Astrocyte of the cerebellum (primary cell): ENCODE data around the gene TSPAN7.

Experiments
- DNase-seq: peaks from one replicate; pipeline ENCODE4 v3.0.0-alpha.2; 2011; ENCODE audit warnings: low read depth
- H3K4me3 ChIP-seq: 2 replicates; pipeline ENCODE4 v1.5.1; 2011; ENCODE audit warnings: mild to moderate bottlenecking, low read depth, low read length, moderate library complexity
- in situ Hi-C: cut with HindIII; loops from 2 replicates; pipeline ENCODE4 v1.10.0; 2017; ENCODE audit warnings: low sequenced_read_pairs
- TF ChIP-seq, protein P1 (sequence below): IDR thresholded peaks from 2 replicates; pipeline ENCODE4 v1.5.1; 2012; ENCODE audit warnings: low read length, low read depth, moderate library complexity, mild to moderate bottlenecking; ENCODE audit errors: missing control alignments

Gene TSPAN7

DNA sequence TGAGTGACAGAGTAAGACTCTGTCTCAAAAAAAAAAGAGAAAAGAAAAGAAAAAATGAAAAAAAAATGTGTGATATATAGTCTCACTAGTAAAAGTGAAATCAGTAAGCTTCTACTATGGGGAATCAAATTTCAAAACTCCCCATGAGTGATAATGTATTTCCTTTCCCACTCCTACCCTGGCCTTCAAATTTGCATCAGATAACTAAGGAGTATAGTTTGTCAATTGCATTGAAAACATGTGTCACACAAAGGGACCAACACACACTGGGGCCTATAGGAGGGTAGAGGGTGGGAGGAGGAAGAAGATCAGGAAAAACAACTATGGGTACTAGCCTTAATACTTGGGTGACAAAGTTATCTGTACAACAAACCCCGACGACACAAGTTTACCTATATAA is 118.4 kb downstream of the TSPAN7 start:
- DNase-seq, result no peak
- H3K4me3 ChIP-seq, result no peak overlapping the region
- TF ChIP-seq, protein P1, sequence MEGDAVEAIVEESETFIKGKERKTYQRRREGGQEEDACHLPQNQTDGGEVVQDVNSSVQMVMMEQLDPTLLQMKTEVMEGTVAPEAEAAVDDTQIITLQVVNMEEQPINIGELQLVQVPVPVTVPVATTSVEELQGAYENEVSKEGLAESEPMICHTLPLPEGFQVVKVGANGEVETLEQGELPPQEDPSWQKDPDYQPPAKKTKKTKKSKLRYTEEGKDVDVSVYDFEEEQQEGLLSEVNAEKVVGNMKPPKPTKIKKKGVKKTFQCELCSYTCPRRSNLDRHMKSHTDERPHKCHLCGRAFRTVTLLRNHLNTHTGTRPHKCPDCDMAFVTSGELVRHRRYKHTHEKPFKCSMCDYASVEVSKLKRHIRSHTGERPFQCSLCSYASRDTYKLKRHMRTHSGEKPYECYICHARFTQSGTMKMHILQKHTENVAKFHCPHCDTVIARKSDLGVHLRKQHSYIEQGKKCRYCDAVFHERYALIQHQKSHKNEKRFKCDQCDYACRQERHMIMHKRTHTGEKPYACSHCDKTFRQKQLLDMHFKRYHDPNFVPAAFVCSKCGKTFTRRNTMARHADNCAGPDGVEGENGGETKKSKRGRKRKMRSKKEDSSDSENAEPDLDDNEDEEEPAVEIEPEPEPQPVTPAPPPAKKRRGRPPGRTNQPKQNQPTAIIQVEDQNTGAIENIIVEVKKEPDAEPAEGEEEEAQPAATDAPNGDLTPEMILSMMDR, result no peak
- in situ Hi-C loops, result no loop called here

DNA sequence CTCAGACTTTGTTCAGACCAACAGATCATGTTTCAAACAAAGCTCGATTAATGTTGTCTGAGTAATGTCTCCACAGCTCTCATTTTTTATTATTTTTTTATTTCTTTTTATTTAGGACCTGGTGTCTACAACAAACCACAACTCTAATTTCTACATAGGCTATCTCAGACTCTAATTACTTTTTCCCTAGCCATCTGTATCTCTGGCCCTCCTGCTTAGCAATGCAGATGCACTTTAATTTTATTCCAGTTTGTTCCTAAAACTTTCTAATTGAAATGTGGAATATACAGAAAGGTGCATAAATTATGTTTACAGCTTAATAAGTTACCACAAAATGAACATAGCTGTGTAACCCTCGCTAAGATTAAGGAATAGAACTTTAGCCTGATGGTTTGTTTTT is 120.8 kb downstream of the TSPAN7 start:
- in situ Hi-C loops, result no loop called here
- TF ChIP-seq, protein P1, result no peak
- DNase-seq, result no peak
- H3K4me3 ChIP-seq, result no peak overlapping the region

DNA sequence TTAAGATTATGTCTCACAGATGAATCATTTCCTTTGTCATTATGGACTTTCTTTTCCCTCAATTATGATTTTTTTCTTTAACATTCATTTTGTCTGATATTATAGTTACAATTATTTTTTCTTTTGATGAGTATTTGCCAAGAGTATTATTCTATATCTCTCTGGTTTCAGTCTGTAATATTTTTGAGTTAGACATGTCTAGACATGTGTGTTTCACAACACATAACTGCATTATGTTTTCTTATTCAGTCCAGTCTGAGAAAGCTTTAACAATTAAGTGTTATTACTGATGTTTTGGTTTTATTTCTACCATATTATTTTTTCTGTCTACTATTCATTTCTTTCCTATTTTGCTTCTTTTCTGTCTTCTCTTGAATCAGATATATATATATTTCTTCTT is 131.6 kb downstream of the TSPAN7 start:
- DNase-seq, result no peak
- in situ Hi-C loops, result no loop called here
- TF ChIP-seq, protein P1, result no peak
- no peak overlapping the region for H3K4me3 ChIP-seq

DNA sequence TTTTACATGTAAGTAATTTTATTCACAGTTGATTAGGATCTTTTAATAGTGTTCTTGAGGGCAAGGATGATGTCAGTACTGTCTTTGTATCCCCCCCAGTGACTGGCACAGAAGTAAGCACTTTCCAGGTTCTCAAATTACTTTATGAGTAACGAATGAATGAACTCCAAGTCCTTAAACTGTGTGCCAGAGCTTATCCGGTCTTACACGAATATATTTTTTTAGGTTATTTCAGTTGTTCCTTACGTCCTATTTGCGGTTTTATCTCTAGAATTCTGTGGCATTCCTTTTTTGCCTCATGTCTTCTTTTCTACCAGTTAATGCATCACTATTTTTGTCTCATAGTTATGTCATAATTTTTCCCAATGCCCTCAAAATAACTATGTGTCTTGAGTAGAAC is 133.1 kb downstream of the TSPAN7 start:
- in situ Hi-C loops, result no loop called here
- TF ChIP-seq, protein P1, result no peak
- DNase-seq, result no peak
- H3K4me3 ChIP-seq, result no peak overlapping the region

DNA sequence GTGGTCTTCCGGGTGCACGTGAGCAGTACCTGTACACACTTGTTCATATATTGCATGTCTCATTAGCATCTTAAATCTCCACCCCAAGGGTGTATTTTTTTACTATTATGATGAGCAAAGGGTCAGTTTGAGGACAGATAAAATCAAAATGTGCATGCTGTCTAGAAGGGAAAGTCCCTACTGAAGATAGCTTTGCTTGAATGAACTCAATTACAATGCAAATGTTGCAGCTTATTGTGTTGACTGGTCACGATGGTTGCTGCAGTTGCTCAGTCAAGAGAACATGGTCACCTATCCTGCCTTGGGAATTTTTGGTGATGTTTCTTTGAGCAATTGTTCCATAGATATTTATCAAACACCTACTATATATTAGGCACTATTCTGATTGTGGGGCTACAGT is 136.1 kb downstream of the TSPAN7 start:
- in situ Hi-C loops, result no loop called here
- no peak for DNase-seq
- TF ChIP-seq, protein P1, result no peak
- no peak overlapping the region for H3K4me3 ChIP-seq

DNA sequence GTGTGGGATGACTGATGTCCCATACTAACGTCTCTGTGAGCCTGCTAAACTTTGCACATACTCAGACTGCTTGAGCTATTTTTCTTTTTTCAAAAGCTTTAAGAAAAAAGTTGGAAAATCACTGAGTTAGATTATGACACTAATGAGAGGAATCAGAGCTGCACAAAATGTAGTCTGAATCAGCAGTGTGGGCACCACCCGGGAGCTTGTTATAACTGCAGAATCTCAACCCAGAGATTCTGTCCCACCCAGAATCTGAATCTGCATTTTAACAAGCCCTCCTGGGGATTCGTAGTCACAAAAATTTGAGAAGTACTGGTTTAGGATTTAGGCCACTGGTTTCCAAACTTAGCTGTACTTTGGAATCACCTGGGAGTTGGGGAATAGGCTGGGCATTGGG is 137.8 kb downstream of the TSPAN7 start:
- no peak for DNase-seq
- TF ChIP-seq, protein P1, result no peak
- in situ Hi-C loops, result no loop called here
- H3K4me3 ChIP-seq, result no peak overlapping the region

DNA sequence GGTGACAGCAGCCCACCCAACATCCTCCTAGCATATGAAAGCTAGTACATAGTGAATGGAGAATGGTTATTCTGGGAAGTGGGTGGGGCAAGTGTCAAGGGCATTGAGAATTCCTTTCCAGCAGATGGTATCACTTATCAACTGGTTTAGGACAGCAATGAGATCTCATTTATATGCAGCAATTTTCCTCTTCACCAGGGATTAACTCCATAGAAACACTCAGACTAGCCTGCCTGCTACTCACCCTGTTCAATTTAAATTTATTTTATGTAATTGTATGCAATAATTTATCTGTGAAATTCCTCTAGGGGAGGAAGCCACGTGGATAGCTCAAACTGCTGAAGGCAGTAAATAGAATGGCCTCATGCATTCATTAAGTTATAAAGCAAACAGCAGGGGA is 138.4 kb downstream of the TSPAN7 start:
- in situ Hi-C loops, result no loop called here
- DNase-seq, result no peak
- no peak overlapping the region for H3K4me3 ChIP-seq
- TF ChIP-seq, protein P1, result no peak
